ENCODE data around the gene XPC.
"Not testable (repeated sequence)": the region's sequence is repeated elsewhere in the genome, so short reads cannot be mapped to it uniquely, and the experiment has no call there.

The XPC gene

GRCh38 chr3:14118400-14119381 lies 59.7 kb downstream of the XPC start:
- H3K27ac ChIP-seq, result no peak overlapping the region
- no peak overlapping the region for H3K4me3 ChIP-seq
- TF ChIP-seq CTCF (IDR thresholded peaks at IDR 0.05), result no peak
- no peak for DNase-seq (ENCODE audit: low spot score)

DNA sequence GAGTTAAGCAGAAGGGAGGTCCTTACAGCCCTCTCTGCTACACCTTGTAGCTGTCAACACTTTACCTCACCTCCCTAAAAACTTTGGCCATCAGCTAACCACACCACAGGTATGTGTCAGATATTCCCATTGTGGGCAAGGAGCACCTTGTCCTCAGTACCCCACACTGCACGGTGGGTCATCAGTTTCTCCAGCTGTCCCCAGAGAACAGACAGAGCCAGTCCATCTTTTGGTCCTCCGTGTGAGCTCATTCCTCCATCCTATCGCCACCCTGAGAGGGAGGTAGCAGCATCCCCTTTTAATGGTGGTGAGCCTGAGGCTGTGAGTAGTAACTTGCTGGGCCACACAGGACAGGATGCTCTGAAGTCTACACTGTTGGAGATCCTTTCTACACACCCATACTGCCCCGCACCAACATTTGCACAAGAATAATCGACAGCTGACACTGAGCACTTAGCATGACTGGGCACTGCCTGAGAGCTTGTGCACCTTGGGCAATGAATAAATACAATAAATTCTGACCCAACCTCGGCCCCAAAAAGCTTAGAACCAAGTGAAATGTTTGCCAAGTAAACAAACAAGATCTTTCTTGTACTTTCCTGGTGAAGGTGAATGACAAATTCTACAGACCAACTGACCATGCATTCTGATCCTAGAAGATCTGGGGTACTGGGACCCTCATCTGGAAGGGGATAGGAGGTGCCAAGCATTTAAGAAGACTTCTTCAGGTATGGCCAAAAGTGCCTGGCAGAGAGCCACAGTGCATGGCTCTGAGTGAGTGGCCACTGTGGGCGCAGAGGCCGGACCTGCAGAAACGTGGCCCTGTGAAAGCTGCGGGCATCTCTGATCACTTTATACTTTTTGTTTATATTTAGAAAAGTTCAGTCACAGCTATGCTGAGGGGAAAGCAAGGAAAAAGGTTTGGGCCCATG lies 60.7 kb downstream of the XPC start:
- TF ChIP-seq CTCF (IDR thresholded peaks at IDR 0.05), result no peak
- no peak overlapping the region for H3K4me3 ChIP-seq
- no peak overlapping the region for H3K27ac ChIP-seq
- no peak for DNase-seq (ENCODE audit: low spot score)

DNA sequence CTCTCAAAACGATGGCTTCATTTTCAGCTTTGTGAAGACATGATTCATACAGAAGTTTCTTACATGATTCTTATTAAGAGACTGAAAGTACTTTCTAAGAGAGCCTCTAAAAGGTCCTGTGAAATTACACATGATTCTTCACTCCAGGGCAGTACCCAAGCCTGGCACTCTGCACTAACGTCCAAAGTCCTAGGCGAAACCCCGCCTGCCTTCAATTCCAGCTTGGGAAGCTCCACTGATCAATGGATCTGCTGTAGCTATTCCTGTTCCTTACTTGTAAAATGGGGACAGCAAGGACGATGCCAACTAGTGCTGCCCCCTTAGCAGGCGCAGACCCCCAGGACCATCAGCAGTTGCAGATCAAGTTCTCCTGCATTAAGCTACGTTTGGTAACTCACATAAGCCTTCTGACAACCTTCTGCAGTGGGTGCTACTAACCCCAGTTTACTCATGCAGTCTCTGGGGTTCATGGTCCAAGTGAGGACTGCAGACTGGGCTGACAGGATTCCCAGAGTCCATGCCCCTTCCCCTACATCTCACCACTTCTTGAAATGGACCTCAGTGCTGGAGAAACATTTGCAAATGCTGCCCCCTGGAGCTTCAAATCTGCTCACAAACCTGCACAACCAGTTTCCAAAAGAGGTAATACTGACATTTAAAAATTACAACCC lies 64.3 kb downstream of the XPC start:
- H3K27ac ChIP-seq, result no peak overlapping the region
- no peak overlapping the region for H3K4me3 ChIP-seq
- no peak for DNase-seq (ENCODE audit: low spot score)
- no peak for TF ChIP-seq CTCF (IDR thresholded peaks at IDR 0.05)

DNA sequence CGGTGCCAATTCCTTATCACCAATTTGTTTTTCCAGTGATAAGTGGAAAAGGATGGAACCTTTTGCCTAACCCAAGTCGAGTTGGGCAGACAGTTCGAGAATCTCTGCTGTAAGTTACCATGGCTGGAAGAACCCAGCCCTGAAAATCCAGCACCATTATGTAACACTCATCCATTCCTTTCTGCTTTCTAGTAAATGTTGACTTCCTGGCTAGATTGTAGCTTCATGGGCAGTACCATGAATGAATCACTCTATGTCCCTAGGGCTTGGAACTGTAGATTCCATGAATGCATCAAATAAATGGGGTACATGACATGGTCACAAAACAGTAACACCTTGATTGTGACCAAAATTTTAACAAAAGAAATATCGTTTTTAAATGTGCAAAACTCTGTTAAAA lies 67.7 kb downstream of the XPC start:
- DNase-seq (ENCODE audit: low spot score), result no peak
- TF ChIP-seq CTCF (IDR thresholded peaks at IDR 0.05), result no peak
- no peak overlapping the region for H3K4me3 ChIP-seq
- H3K27ac ChIP-seq, result no peak overlapping the region

DNA sequence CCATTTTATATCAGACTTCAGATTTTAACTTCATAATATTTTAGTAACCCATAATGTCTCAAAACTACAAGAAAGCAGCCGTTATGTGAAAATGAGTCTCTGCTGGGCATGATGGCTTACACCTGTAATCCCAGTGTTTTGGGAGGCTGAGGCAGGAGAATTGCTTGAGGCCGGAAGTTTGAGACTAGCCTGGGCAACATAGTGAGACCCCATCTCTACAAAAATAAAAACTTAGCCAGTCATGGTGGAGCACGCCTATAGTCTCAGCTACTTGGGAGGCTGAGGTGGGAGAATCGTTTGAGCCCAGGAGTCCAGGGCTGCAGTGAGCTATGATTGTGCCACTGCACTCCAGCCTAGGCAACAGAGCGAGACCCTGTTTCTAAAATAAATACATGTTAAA lies 68.6 kb downstream of the XPC start:
- H3K27ac ChIP-seq; DNase-seq (ENCODE audit: low spot score): not testable (repeated sequence)

GRCh38 chr3:14097616-14098391 lies 80.6 kb downstream of the XPC start:
- H3K27ac ChIP-seq, result no peak overlapping the region
- no peak for TF ChIP-seq CTCF (IDR thresholded peaks at IDR 0.05)
- no peak overlapping the region for H3K4me3 ChIP-seq
- DNase-seq (ENCODE audit: low spot score), result no peak

More for the DNA sequence above, 68.6 kb downstream of the XPC start:
- H3K4me3 ChIP-seq, result not testable (repeated sequence)
